Stomach (tissue), 9 donors: Measurements from ENCODE around the gene TTC13. TPM values are rescaled to one million over a fixed set of nuclear protein-coding genes. Genes with fewer than 3 reads are reported as not detected.

Experiments used
- DNase-seq, 2 donors: peaks; one replicate each; pipeline versions ENCODE4 v3.0.0 to v3.0.0-alpha.2; 2013 to 2019
- H3K27ac ChIP-seq, 5 donors: fragments of 200-600 bp in 4 of 5; sonication (generic) in 4 of 5; one replicate each; pipeline ENCODE4 v1.5.1; 2013 to 2019; ENCODE audit warnings: mild to moderate bottlenecking in 1 of 5, moderate library complexity in 1 of 5
- H3K27me3 ChIP-seq, 3 donors: fragments of 200-600 bp; sonication (generic); one replicate each; pipeline ENCODE4 v1.5.1; 2017 to 2019; ENCODE audit warnings: mixed run types in 1 of 3
- H3K36me3 ChIP-seq, 4 donors: fragments of 200-600 bp; sonication (generic); 1 replicate in 3 of 4; 2 replicates in 1 of 4; pipeline ENCODE4 v1.5.1; 2016 to 2019
- H3K4me1 ChIP-seq, 4 donors: fragments of 200-600 bp; sonication (generic); one replicate each; pipeline ENCODE4 v1.5.1; 2016 to 2019
- H3K4me3 ChIP-seq, 4 donors: fragments of 200-600 bp; sonication (generic) in 3 of 4; one replicate each; pipeline ENCODE4 v1.5.1; 2016 to 2019; ENCODE audit warnings: mild to moderate bottlenecking in 1 of 4
- H3K9me3 ChIP-seq, 4 donors: fragments of 200-600 bp; sonication (generic); one replicate each; pipeline ENCODE4 v1.5.1; 2016 to 2019
- EP300 ChIP-seq: sonication (generic); formaldehyde crosslinking; IDR thresholded peaks from one replicate; pipeline ENCODE4 v1.6.1; 2017; ENCODE audit warnings: antibody characterized with exemption
- POLR2A ChIP-seq, 4 donors: fragments of 450-650 bp; IDR thresholded peaks; one replicate each; pipeline ENCODE4 v1.6.1; 2016; ENCODE audit warnings: antibody characterized with exemption in 4 of 4, control low read depth in 2 of 4, mild to moderate bottlenecking in 1 of 4, moderate library complexity in 1 of 4
- POLR2AphosphoS5 ChIP-seq, 3 donors: sonication (generic); formaldehyde crosslinking; IDR thresholded peaks; one replicate each; pipeline ENCODE4 v1.6.1; 2016; ENCODE audit warnings: antibody characterized with exemption in 3 of 3
- WGBS, 5 donors: extraction: QIAGEN DNeasy Blood & Tissue Kit in 3 of 5; methylation state at CpG; one replicate each; pipeline versions ENCODE4 v1.1.5 to v1.1.7; 2013 to 2018; 5-methylcytosine and 5-hydroxymethylcytosine counted together
- intact Hi-C: fragments of 100-400 bp; cut with DNase I; formaldehyde crosslinking; loops from one replicate; pipeline ENCODE4 v1.15.1; 2023; ENCODE audit warnings: low total_unique reads
- polyA plus RNA-seq, 3 donors: library from polyadenylated mRNA; stranded (reverse); fragments of 200-250 nt; gene quantifications; one replicate each; pipeline ENCODE4 v1.2.3, GENCODE V29; 2013
- total RNA-seq, 5 donors: library from RNA; depleted of rRNA; stranded (reverse); fragments of >200 nt; gene quantifications; one replicate each; pipeline versions ENCODE4 v1.1.0 to v1.2.3, GENCODE V29; 2014 to 2016
- TF ChIP-seq, protein P1 (sequence below), 7 experiments: fragments of 450-650 bp in 4 of 7; fragments of 200-600 bp in 3 of 7; sonication (generic) in 3 of 7; IDR thresholded peaks; one replicate each; pipeline ENCODE4 v1.5.1; 2016 to 2019; ENCODE audit warnings: antibody characterized with exemption in 7 of 7, control low read depth in 2 of 7, mild to moderate bottlenecking in 1 of 7
- donor health status: healthy with polysubstance abuse.
- donor health status: Bipolar disorder and iron deficiency.
- donor health status: healthy.

TTC13 gene
- total and polyA plus RNA-seq, 8 donors, result 2.1 to 117 (median 35.4) TPM

DNA sequence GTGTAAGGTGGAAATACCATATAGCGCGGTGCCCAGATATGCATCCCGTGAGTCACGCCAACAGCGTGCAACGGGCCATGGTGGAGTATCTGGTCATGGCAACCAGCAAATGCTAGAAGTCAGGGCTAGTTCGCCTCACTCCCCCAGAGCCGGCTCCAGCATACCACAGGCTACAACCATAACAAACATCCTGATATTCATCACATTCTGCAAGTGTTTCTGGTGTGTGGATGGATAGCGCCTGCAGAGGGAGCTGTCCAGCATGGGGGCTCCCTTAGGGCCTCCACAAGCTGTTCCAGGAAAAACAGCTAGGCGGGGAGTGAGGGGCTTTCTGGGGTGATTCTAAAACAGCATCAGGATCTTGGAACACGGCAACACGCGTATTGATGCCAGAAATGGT lies 117.2 kb downstream of the TTC13 start:
- 82 to 98% (median 92%) methylated on average over 13 of the region's 13 CpGs for WGBS, 5 donors
- TF ChIP-seq, protein P1, sequence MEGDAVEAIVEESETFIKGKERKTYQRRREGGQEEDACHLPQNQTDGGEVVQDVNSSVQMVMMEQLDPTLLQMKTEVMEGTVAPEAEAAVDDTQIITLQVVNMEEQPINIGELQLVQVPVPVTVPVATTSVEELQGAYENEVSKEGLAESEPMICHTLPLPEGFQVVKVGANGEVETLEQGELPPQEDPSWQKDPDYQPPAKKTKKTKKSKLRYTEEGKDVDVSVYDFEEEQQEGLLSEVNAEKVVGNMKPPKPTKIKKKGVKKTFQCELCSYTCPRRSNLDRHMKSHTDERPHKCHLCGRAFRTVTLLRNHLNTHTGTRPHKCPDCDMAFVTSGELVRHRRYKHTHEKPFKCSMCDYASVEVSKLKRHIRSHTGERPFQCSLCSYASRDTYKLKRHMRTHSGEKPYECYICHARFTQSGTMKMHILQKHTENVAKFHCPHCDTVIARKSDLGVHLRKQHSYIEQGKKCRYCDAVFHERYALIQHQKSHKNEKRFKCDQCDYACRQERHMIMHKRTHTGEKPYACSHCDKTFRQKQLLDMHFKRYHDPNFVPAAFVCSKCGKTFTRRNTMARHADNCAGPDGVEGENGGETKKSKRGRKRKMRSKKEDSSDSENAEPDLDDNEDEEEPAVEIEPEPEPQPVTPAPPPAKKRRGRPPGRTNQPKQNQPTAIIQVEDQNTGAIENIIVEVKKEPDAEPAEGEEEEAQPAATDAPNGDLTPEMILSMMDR (IDR thresholded peaks at IDR 0.05), result no peak
- TF ChIP-seq POLR2A (IDR thresholded peaks at IDR 0.05), result no peak
- TF ChIP-seq POLR2AphosphoS5 (IDR thresholded peaks at IDR 0.05), result no peak
- TF ChIP-seq EP300, result no peak
- H3K27me3 ChIP-seq, result no peaks in the 10 kb centered on the region
- intact Hi-C loops, result no loop called here
- no peak for DNase-seq
- no peak overlapping the region for H3K4me3 ChIP-seq
- no peaks in the 10 kb centered on the region for H3K36me3 ChIP-seq
- peak overlapping the region in 3 of 5 donors; percentile 19 to 93 (median 35) for H3K27ac ChIP-seq
- no peaks in the 10 kb centered on the region for H3K9me3 ChIP-seq
- peaks cover 29 to 99% (median 66%) of the 10 kb centered on the region in 4 donors for H3K4me1 ChIP-seq

GRCh38 chr1:230860617-230861384 lies 117.9 kb downstream of the TTC13 start:
- peak overlapping the region in 2 of 5 donors; percentile 11 to 19 for H3K27ac ChIP-seq
- no peak for DNase-seq
- no peaks in the 10 kb centered on the region for H3K9me3 ChIP-seq
- TF ChIP-seq, protein P1 (IDR thresholded peaks at IDR 0.05), result no peak
- TF ChIP-seq EP300, result no peak
- TF ChIP-seq POLR2A (IDR thresholded peaks at IDR 0.05), result no peak
- no peak for TF ChIP-seq POLR2AphosphoS5 (IDR thresholded peaks at IDR 0.05)
- WGBS, 5 donors, result 75 to 86% (median 85%) methylated on average over 9 of the region's 9 CpGs
- H3K27me3 ChIP-seq, result no peaks in the 10 kb centered on the region
- H3K4me3 ChIP-seq, result no peak overlapping the region
- H3K4me1 ChIP-seq, result peaks cover 28 to 99% (median 62%) of the 10 kb centered on the region in 4 donors
- intact Hi-C loops, result no loop called here
- no peaks in the 10 kb centered on the region for H3K36me3 ChIP-seq

GRCh38 chr1:230858918-230859729 lies 119.5 kb downstream of the TTC13 start:
- Histone ChIP-seq H3K4me3 (no peak overlapping the region), H3K36me3 (peaks cover under 1 to 15% (median 14%) of the 10 kb centered on the region in 4 donors), H3K27ac (peak overlapping the region in 4 of 5 donors; percentile 3 to 66 (median 44)), H3K9me3 (no peaks in the 10 kb centered on the region), H3K4me1 (peaks cover 15 to 85% (median 51%) of the 10 kb centered on the region in 4 donors), H3K27me3 (no peaks in the 10 kb centered on the region)
- intact Hi-C loops, result no loop called here
- DNase-seq, result peak in 1 of 2 donors; percentile 70
- 71 to 79% (median 78%) methylated on average over 12 of the region's 12 CpGs for WGBS, 5 donors
- no peak for TF ChIP-seq POLR2A (IDR thresholded peaks at IDR 0.05)
- no peak for TF ChIP-seq POLR2AphosphoS5 (IDR thresholded peaks at IDR 0.05)
- TF ChIP-seq, protein P1 (IDR thresholded peaks at IDR 0.05), result no peak
- no peak for TF ChIP-seq EP300

DNA sequence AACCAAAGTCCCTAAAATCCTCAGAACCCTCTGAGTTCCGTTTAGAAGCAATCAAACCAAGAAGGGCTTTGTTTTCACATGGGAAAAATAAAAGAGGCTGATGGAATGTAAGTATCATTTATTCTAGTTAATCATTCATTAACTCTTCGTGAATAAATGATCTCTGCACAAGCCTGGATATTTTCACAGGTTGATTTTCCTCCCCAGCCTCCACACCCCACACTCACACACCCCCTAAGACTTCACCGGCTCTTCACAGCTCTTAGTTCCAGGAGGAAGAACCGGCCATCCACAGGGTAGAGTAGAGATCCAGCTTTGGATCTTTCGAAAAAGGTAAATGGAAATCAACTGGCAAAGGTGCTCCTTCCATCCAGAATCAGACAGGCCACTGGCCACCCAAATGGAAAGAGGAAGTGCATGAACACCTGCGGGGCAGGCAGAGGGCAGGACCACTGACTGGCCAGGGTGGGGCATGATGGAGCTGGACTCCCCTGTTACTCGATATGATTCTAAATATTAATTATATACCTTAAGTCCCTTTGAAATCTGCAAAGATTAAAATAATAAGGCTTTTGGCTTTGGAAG lies 120.3 kb downstream of the TTC13 start:
- no peaks in the 10 kb centered on the region for H3K9me3 ChIP-seq
- no peaks in the 10 kb centered on the region for H3K27me3 ChIP-seq
- TF ChIP-seq POLR2AphosphoS5 (IDR thresholded peaks at IDR 0.05) (no peak), EP300 (no peak), POLR2A (IDR thresholded peaks at IDR 0.05) (no peak)
- TF ChIP-seq, protein P1 (IDR thresholded peaks at IDR 0.05), result no peak
- no peak for DNase-seq
- H3K27ac ChIP-seq, result peak overlapping the region in 4 of 5 donors; percentile 30 to 66 (median 50)
- H3K4me1 ChIP-seq, result peaks cover 7 to 81% (median 43%) of the 10 kb centered on the region in 4 donors
- H3K4me3 ChIP-seq, result no peak overlapping the region
- intact Hi-C loops, result no loop called here
- WGBS, 5 donors, result 72 to 84% (median 77%) methylated on average over 7 of the region's 7 CpGs
- peaks cover 6 to 23% (median 22%) of the 10 kb centered on the region in 4 donors for H3K36me3 ChIP-seq
